Endothelial cell of umbilical vein (primary cell): ENCODE results near the gene MRAS. TPM values are rescaled to one million over a fixed set of nuclear protein-coding genes. Genes with fewer than 3 reads are reported as not detected.

Source experiments
- BruUV-seq: library from RNA; stranded (reverse); fragments of 400-500 nt; replicated peaks from 2 replicates; lab custom pipeline; 2021; lab: Mats Ljungman, UMichigan
- CTCF ChIA-PET: fragments of 300-600, 350-600 bp; sonication (Branson Sonifier 250); formaldehyde crosslinking; loops from one replicate; lab custom pipeline; 2021; ENCODE audit warnings: antibody characterized with exemption, inconsistent platforms; lab: Charles Lee
- POLR2A ChIA-PET: fragments of 300-600, 350-600 bp; sonication (Branson Sonifier 250); formaldehyde crosslinking; loops from one replicate; lab custom pipeline; 2021; ENCODE audit warnings: antibody characterized with exemption, inconsistent platforms; lab: Charles Lee
- DNase-seq: peaks from one replicate; pipeline ENCODE4 v3.0.0-alpha.2; 2011; ENCODE audit warnings: low read depth, low spot score
- FAIRE-seq: peaks from 2 replicates; lab custom pipeline; 2011; peaks lifted over from hg19 to GRCh38; lab: Jason Lieb, UNC
- H2AFZ ChIP-seq: 2 replicates; pipeline ENCODE4 v1.6.0; 2012; ENCODE audit warnings: low read depth, low read length, control low read depth, inconsistent platforms
- H3K27ac ChIP-seq: 2 replicates; pipeline ENCODE4 v1.5.1; 2011; ENCODE audit warnings: low read depth, mild to moderate bottlenecking, control low read depth, low read length, moderate library complexity; ENCODE audit not compliant: insufficient read depth
- H3K27me3 ChIP-seq, 2 experiments: 2 replicates each; pipeline versions ENCODE4 v1.6.0 to v1.6.1; 2011; ENCODE audit warnings: low read length in 2 of 2, mixed read lengths in 1 of 2; ENCODE audit not compliant: control insufficient read depth in 2 of 2, insufficient read depth in 2 of 2
- H3K36me3 ChIP-seq, 2 experiments: 2 replicates in 1 of 2; 3 replicates in 1 of 2; pipeline ENCODE4 v1.5.1; 2011; ENCODE audit warnings: low read length in 2 of 2, mild to moderate bottlenecking in 1 of 2, moderate library complexity in 1 of 2; ENCODE audit not compliant: control insufficient read depth in 2 of 2, insufficient read depth in 2 of 2; ENCODE audit errors: extremely low read depth in 1 of 2
- H3K4me1 ChIP-seq: 3 replicates; pipeline ENCODE4 v1.5.1; 2011; ENCODE audit warnings: mild to moderate bottlenecking, low read length; ENCODE audit not compliant: control insufficient read depth, insufficient read depth; ENCODE audit errors: extremely low read depth
- H3K4me2 ChIP-seq: 2 replicates; pipeline ENCODE4 v1.6.1; 2011; ENCODE audit warnings: low read length, control low read depth, mixed read lengths; ENCODE audit not compliant: insufficient read depth
- H3K4me3 ChIP-seq, 3 experiments: fragments of 200-600 bp in 1 of 3; sonication (generic), shearing (Covaris generic) in 1 of 3; replicated peaks in 1 of 3; 2 replicates each; pipeline ENCODE4 v1.5.1; 2011 to 2016; ENCODE audit warnings: control low read depth in 3 of 3, low read length in 3 of 3, mild to moderate bottlenecking in 2 of 3, inconsistent platforms in 1 of 3, low read depth in 1 of 3, moderate library complexity in 1 of 3; ENCODE audit not compliant: insufficient read depth in 1 of 3
- H3K79me2 ChIP-seq: 2 replicates; pipeline ENCODE4 v1.6.0; 2012; ENCODE audit warnings: low read length, inconsistent platforms; ENCODE audit not compliant: control insufficient read depth, insufficient read depth
- H3K9ac ChIP-seq: replicated peaks from 2 replicates; pipeline ENCODE3; 2011; ENCODE audit warnings: low read length, control low read depth; ENCODE audit not compliant: insufficient read depth; ENCODE audit errors: extremely low read depth
- H3K9me1 ChIP-seq: replicated peaks from 3 replicates; pipeline ENCODE4 v1.6.0; 2011; ENCODE audit warnings: mild to moderate bottlenecking, low read length; ENCODE audit not compliant: control insufficient read depth, insufficient read depth; ENCODE audit errors: extremely low read depth
- H3K9me3 ChIP-seq: replicated peaks from 2 replicates; pipeline ENCODE4 v1.5.1; 2012; ENCODE audit warnings: low read length, inconsistent platforms; ENCODE audit not compliant: control insufficient read depth, insufficient read depth
- H4K20me1 ChIP-seq: replicated peaks from 2 replicates; pipeline ENCODE3; 2011; ENCODE audit warnings: mild to moderate bottlenecking, low read length; ENCODE audit not compliant: control insufficient read depth, insufficient read depth; ENCODE audit errors: extremely low read depth
- CTCF ChIP-seq, 2 donors: IDR thresholded peaks; 1 replicate in 1 of 2; 2 replicates in 1 of 2; pipeline ENCODE4 v1.5.1; 2011; ENCODE audit warnings: low read length in 2 of 2, mild to moderate bottlenecking in 2 of 2, moderate library complexity in 2 of 2, control low read depth in 1 of 2, inconsistent platforms in 1 of 2, low read depth in 1 of 2; ENCODE audit not compliant: insufficient read depth in 1 of 2; ENCODE audit errors: extremely low read depth in 1 of 2
- EZH2 ChIP-seq: IDR thresholded peaks from 2 replicates; pipeline ENCODE4 v1.6.1; 2012; ENCODE audit warnings: borderline replicate concordance, low read depth, mild to moderate bottlenecking, moderate library complexity, low read length, inconsistent platforms; ENCODE audit not compliant: severe bottlenecking
- FOS ChIP-seq: IDR thresholded peaks from 2 replicates; pipeline ENCODE4 v1.6.1; 2011; ENCODE audit warnings: mild to moderate bottlenecking, low read length, moderate library complexity, borderline replicate concordance; ENCODE audit not compliant: insufficient read depth
- GATA2 ChIP-seq: IDR thresholded peaks from 2 replicates; pipeline ENCODE4 v1.7.0; 2011; ENCODE audit warnings: low read depth, mild to moderate bottlenecking, moderate library complexity, mixed read lengths, low read length; ENCODE audit not compliant: insufficient read length, insufficient read depth
- JUN ChIP-seq: IDR thresholded peaks from 2 replicates; pipeline ENCODE4 v1.6.1; 2011; ENCODE audit warnings: borderline replicate concordance, low read depth; ENCODE audit not compliant: insufficient read length, insufficient read depth
- MYC ChIP-seq: IDR thresholded peaks from one replicate; pipeline ENCODE4 v1.6.1; 2011; ENCODE audit warnings: mild to moderate bottlenecking, low read depth, low read length
- POLR2A ChIP-seq: IDR thresholded peaks from 2 replicates; pipeline ENCODE4 v1.6.1; 2012; ENCODE audit warnings: low read depth, mild to moderate bottlenecking, control low read depth, low read length
- POLR2AphosphoS5 ChIP-seq: IDR thresholded peaks from 2 replicates; pipeline ENCODE4 v1.6.1; 2012; ENCODE audit warnings: low read depth, mild to moderate bottlenecking, control low read depth, low read length, moderate library complexity; ENCODE audit not compliant: insufficient read depth
- dilution Hi-C: fragments of 300-500 bp; cut with MboI; formaldehyde crosslinking; loops from one replicate; pipeline ENCODE4 v1.15.0; 2019; ENCODE audit warnings: low sequenced_read_pairs; ENCODE audit not compliant: extremely low pct_ligation_motif_present
- intact Hi-C: fragments of 100-400 bp; cut with micrococcal nuclease; formaldehyde crosslinking; loops from one replicate; pipeline ENCODE4 v1.10.0; 2022
- polyA plus RNA-seq, 4 experiments: library from polyadenylated mRNA; depleted of rRNA in 3 of 4; stranded (reverse) in 3 of 4; unstranded in 1 of 4; fragments of >200 nt; gene quantifications; 2 replicates each; pipeline versions ENCODE4 v1.2.1 to v1.2.3, GENCODE V29; 2011 to 2012; ENCODE audit warnings: missing spikeins in 1 of 4
- total RNA-seq: library from RNA; stranded (reverse); gene quantifications from 2 replicates; pipeline ENCODE4 v1.2.3, GENCODE V29; 2021
- TF ChIP-seq, protein P1 (sequence below): IDR thresholded peaks from 2 replicates; pipeline ENCODE4 v1.6.1; 2011; ENCODE audit not compliant: insufficient read depth, insufficient read length

The MRAS gene
- total and polyA plus RNA-seq, 2 donors (not counting 3 experiments of a cell fraction or from before 2014, with no cell fraction given) = 14.6 to 16.5 TPM

DNA sequence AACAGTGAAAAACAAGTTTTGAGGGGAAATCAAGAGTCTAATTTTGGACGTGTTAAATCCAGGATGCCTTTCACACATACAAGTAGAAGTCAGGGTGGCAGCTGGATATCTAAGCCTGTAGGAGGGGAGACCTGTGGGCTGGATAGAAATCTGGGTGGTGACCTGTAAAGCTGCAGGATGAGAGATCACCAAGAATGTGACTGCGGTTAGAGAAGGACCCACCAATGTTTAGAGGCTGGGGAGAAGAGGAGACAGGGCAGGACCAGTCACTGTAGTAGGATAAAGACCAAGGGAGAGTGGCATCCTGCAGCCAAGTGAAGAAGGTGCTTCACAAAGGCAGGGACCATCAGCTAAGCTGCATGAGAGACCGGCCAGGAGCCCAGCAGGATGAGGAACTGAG, 36.2 kb downstream of the MRAS start:
- H3K4me2 ChIP-seq = no peak overlapping the region
- no peak overlapping the region for H2AFZ ChIP-seq
- H4K20me1 ChIP-seq = no peaks in the 10 kb centered on the region
- intact Hi-C loops (no loop called here), dilution Hi-C loops (no loop called here)
- no peaks in the 10 kb centered on the region for H3K9me1 ChIP-seq
- no peak for DNase-seq
- H3K27me3 ChIP-seq = no peaks in the 10 kb centered on the region
- ChIA-PET CTCF (no interaction called here), POLR2A (no interaction called here)
- no peaks in the 10 kb centered on the region for H3K79me2 ChIP-seq
- BruUV-seq = no TSS peak
- no peaks in the 10 kb centered on the region for H3K36me3 ChIP-seq
- no peak overlapping the region for H3K4me3 ChIP-seq
- no peaks in the 10 kb centered on the region for H3K4me1 ChIP-seq
- no peaks in the 10 kb centered on the region for H3K9me3 ChIP-seq
- TF ChIP-seq POLR2AphosphoS5 (no peak), MYC (no peak), POLR2A (no peak), EZH2 (no peak), GATA2 (no peak), JUN (no peak), FOS (no peak), CTCF (IDR thresholded peaks at IDR 0.05; ENCODE audit: extremely low read depth in 1 of 2, insufficient read depth in 1 of 2, low read depth in 1 of 2, low read length in 2 of 2) (no peak)
- TF ChIP-seq, protein P1, sequence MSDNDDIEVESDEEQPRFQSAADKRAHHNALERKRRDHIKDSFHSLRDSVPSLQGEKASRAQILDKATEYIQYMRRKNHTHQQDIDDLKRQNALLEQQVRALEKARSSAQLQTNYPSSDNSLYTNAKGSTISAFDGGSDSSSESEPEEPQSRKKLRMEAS = no peak
- FAIRE-seq = no peak
- H3K9ac ChIP-seq = no peak overlapping the region
- H3K27ac ChIP-seq = no peak overlapping the region
